ENCODE data around the gene USP24.
"Not testable (repeated sequence)": the region's sequence is repeated elsewhere in the genome, so short reads cannot be mapped to it uniquely, and the experiment has no call there.

USP24 gene

DNA sequence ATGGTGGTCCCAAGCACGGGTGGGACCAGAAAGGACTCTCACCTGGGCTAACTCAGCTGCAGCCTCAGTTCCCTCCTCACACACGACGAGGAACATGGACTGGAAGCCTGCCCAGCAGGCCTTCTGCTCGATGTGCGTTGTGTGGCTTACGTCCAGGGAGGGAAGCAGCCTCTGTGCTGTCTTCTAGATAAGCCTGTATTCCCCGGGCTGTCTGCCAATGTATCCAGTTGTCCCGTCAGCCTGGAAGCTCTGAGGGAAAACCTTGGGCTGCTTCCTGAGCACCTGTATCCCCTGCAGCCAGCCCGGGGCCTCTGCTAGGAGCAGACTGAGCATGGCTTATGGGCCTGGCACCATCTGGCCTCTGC, 165.3 kb downstream of the USP24 start:
- DNase-seq, result no peak

DNA sequence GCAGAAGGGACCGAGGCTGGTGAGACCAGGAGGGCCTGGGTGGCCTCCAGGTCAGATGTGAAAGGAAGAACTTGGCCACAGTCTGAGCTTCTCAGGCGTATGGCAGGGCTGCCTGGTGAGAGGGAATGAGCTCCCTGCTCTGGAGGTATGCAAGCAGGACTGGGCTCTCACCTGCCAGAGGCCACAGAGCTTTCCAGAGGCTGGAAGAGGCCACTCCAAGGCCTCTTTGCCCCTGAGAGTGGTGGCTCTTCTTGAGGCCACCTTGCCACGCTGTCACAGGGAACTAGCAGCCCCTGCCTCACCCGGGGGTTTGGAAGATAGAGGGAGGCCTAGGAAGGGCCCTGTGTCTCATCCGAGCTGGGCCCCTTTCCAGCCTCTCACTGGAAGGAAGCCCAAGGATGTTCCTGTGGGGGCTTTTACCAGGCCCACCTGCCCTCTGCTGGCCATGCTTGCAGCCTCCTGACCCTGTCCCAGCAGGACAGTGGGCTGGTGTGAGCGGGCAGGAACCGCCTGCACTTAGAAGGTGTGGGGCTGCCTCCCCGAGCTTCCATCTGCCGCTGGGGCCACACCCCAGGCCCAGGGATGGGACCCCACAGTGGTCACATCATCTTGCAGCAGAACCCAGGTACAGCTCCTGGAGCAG, 165.8 kb downstream of the USP24 start:
- DNase-seq, result no peak

DNA sequence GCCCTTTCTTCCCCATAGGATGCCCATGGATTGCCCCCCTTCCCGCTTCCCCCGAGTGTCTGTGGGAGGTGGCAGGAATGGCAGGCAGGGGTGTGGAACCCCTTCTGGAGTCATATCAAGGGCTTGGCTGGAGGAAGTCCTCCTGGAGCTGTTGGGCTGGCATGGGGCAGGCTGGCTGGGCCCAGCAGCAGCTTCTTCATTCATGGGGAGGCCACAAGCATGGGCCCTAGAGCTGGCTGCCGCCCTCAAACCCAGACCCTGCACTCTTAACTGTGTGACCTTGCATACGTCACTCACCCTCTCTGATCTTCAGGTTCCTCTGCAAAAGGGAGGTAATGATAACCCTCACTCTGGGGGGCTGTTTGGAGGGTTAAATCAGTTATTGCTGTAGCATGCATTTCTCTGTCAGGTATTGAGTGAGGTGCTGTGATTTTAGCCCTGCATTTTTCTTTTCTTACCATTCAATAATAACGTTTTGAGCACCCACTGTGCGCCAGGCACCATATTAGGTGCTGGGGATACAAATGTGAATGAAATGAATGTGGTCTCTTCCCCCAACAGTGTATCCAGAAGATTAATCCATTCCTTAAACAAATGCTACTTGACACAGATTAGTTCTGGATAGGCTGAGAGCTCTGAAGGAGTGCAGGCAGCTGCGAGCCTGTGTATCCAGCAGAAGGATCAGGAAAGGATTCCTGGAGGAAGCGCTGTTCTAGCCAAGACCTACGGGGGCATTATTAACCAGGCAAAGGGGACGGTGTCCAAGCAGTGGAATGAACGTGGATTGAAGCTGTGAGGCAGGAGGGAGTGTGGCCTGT, 166.5 kb downstream of the USP24 start:
- no peak for DNase-seq

DNA sequence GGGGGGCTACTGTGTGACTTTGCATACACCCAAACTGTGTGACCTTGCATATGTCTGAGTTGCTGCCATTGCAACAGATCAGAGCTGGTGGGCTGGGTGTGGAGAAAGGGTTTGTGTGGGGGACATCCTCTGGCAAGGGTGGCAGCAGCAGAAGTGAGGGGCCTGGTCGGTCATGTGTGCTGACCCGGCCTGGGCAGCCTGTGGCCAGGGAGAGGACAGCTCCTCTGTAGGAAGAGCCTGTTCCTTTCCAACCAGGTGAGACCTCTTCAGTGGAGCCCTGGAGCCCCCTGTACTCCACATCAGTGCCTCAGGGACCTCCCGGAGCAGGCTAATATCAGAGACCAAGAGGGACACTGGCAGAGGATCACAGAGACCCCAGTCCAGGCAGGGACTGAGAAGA, 167.6 kb downstream of the USP24 start:
- DNase-seq, result no peak

DNA sequence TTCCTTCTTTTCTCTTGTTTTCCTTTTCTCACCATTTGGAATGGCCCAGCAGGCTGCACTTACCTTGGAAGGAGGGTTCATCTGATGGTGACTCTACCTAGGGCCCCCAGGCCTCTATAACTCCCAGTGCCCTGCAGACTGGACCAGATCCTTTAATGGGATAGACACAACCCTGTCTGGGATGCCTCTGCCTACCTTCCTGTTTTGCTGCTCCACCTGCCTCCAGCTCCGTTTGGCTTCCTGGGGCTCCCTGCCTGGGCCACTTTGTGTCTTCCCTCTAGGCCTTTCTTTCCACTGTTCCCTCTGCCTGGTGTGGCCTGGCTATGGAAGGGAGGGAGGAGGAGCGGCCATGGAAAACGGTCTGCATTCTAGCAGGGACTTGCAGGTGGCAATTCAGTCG, 168.3 kb downstream of the USP24 start:
- DNase-seq, result no peak

DNA sequence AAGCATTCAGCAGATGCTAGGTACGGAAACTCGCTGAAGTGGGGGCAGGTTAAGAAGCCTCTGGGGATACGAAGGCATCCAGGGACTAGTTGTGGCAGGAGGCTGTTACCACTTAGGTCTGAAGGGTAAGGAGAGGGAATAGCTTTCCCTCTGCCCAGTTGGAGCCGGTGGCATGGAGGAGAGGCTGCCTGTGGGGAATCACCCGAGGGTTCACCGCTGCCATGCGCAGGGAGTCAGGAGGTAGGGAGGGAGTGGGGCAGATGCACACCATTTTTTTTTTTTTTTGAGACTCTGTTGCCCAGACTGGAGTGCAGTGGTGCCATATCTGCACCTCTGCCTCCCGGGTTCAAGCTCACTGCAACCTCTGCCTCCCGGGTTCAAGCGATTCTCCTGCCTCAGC, 169.7 kb downstream of the USP24 start:
- DNase-seq, result no peak

DNA sequence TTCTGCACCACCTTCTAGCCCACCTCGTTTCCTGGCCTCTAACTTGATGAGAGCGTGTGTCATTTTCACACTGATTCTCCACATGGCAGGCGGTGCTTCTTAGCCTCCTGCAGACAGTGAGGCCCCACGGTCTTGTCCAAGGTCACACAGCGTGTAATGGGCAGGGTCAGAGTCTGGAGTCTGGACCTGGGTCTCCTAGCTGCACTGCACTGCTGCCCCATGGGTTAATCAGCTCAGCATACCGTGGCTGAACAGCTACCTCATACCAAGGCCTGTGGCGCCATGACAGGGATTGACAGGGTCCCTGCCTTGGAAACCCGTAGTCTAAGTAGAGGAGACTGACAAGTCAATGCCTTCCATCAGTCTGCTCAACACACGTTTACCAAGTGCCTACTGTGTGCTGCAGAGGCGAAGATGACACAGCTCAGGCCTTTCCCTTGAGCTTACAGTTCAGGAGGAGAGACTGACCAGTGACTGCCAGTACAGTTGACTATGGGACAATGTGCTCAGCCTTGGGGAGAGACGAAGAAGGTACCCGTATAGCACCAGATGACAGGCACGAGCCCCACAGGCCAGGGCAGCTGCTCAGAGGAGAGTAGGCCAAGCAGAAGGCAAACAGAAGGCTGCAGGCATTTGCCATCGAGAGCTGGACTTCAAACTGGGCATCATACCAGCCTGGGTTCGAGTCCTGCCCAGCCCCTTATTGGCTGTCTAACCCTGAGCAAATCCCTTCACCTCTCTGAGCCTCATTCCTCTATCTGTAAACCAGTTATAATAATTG, 170.4 kb downstream of the USP24 start:
- DNase-seq, result no peak

DNA sequence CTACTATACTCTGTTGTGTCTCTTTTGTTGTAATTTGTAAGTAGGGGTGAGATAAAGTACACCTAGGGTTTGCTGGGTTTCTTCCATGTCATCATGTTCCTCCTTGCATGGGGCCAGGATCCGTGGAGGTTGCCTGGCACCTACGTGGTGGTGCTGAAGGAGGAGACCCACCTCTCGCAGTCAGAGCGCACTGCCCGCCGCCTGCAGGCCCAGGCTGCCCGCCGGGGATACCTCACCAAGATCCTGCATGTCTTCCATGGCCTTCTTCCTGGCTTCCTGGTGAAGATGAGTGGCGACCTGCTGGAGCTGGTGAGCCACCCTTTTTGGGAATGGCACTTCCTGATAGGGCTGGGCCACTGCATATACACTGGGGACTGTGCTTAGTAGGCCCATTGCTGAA, 171.4 kb downstream of the USP24 start:
- no peak for DNase-seq

DNA sequence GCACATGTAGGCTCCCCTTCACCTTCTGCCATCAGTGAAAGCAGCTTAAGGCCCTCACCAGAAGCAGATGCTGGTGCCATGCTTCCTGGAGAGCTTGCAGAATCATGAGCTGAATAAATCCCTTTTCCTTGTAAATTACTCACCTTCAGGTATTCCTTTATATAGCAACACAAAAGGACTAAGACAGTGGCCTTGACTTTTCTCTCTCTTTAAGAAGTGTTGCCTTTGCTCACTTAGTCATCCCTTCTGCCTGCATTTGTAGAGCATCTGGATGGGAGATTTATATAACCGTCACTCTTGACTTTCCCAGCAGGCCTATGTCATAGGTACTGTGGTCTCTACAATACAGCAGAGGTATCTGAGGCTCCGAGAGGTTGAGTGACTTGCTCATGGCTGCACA, 172.2 kb downstream of the USP24 start:
- no peak for DNase-seq

DNA sequence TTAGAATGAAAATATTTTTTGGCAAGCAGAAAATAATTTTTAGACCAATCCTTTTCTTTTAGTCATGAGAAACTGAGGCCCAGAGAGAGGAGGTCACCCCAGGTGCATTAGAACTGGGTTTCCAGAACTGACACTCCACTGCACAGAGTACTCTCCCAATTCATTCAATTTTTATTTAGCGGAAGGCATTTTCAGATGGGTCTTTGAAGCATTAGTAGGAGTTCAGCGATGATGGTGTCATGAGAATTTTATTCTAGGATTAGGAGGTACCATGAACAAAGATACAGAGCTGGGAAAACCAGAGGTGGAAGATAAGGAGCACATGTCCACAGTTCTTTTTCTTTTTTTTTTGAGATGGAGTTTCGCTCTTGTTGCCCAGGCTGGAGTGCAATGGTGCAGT, 173.6 kb downstream of the USP24 start:
- no peak for DNase-seq

DNA sequence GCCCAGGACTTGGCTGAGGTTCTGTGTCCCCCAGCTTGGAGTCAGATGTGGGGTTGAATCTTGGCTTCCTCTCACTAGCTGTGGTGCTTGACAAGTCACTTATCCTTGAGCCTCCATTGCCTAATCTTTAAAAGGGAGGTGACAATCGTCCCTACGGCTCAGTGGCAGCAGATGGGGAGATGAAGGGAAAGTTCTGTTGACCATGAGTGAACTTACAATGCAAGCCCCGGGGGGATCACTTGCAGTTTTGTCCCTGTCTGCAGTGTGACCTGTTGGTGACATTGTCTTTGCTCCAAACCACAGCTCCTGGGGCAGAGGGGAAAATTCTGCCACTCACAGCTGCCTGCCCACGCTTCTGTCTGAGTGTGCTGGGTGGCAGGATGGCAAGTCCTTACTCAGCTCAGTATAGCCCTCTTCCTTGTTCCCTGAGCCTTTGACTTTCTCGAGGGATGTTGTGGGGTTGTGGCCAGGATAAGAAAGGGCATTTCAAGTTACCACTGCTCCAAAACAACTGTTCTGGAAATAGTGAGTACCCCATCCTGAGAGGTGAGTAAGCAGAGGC, 174.2 kb downstream of the USP24 start:
- no peak for DNase-seq

DNA sequence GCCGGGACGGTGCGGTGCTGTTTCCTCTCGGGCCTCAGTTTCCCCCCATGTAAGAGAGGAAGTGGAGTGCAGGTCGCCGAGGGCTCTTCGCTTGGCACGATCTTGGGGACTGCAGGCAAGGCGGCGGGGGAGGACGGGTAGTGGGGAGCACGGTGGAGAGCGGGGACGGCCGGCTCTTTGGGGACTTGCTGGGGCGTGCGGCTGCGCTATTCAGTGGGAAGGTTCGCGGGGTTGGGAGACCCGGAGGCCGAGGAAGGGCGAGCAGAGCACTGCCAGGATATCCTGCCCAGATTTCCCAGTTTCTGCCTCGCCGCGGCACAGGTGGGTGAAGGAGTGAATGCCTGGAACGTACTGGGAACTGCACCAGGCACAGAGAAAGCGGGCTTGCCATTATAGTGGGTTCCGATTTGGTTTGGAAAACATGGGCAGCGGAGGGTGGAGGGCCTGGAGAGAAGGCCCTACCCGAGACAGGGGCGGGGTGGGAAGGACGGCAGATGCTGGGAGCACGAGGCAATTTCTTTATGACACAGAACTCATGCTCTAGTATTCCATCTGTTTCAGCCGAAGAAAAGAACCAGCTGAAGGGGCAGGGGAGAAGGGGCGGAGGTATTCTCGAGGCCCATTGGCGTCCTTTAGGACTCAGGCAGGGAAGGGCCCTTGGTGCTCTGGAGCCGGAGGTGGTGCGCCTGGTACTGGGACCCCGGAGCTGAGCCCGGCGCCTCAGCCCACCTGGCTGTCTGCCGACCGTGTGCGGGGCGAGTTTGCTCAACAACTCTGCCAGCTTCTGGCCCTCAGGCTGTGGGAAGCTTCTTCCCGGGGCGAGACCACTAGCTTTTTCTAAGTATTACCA, 174.9 kb downstream of the USP24 start:
- DNase-seq, result no peak

DNA sequence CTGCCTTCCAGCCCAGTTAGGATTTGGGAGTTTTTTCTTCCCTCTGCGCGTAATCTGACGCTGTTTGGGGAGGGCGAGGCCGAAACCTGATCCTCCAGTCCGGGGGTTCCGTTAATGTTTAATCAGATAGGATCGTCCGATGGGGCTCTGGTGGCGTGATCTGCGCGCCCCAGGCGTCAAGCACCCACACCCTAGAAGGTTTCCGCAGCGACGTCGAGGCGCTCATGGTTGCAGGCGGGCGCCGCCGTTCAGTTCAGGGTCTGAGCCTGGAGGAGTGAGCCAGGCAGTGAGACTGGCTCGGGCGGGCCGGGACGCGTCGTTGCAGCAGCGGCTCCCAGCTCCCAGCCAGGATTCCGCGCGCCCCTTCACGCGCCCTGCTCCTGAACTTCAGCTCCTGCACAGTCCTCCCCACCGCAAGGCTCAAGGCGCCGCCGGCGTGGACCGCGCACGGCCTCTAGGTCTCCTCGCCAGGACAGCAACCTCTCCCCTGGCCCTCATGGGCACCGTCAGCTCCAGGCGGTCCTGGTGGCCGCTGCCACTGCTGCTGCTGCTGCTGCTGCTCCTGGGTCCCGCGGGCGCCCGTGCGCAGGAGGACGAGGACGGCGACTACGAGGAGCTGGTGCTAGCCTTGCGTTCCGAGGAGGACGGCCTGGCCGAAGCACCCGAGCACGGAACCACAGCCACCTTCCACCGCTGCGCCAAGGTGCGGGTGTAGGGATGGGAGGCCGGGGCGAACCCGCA, 175.7 kb downstream of the USP24 start, which contains the start of gene PCSK9:
TSS of gene PCSK9 (plus strand) at position 207 of the 741 bp plus-strand sequence. CDS start at position 497, 290 bp downstream.
- no peak for DNase-seq

DNA sequence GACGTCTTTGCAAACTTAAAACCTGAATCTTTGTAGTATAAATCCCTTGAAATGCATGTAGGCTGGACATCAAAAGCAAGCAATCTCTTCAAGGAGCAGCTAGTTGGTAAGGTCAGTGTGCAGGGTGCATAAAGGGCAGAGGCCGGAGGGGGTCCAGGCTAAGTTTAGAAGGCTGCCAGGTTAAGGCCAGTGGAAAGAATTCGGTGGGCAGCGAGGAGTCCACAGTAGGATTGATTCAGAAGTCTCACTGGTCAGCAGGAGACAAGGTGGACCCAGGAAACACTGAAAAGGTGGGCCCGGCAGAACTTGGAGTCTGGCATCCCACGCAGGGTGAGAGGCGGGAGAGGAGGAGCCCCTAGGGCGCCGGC, 176.2 kb downstream of the USP24 start:
- no peak for DNase-seq

DNA sequence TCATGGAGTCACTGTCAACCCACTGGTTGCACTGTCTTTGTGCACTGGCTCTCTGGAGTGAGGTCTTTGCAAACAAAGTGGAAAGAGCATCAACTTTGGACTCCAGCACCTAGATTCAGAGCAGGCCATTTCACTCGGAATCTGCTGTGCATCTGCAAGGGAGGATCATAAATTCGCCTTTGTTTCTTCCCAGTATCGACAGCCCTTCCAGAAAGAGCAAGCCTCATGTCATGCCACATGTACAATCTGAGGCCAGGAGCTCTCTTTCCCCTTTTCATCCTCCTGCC, 176.7 kb downstream of the USP24 start:
- DNase-seq, result no peak

DNA sequence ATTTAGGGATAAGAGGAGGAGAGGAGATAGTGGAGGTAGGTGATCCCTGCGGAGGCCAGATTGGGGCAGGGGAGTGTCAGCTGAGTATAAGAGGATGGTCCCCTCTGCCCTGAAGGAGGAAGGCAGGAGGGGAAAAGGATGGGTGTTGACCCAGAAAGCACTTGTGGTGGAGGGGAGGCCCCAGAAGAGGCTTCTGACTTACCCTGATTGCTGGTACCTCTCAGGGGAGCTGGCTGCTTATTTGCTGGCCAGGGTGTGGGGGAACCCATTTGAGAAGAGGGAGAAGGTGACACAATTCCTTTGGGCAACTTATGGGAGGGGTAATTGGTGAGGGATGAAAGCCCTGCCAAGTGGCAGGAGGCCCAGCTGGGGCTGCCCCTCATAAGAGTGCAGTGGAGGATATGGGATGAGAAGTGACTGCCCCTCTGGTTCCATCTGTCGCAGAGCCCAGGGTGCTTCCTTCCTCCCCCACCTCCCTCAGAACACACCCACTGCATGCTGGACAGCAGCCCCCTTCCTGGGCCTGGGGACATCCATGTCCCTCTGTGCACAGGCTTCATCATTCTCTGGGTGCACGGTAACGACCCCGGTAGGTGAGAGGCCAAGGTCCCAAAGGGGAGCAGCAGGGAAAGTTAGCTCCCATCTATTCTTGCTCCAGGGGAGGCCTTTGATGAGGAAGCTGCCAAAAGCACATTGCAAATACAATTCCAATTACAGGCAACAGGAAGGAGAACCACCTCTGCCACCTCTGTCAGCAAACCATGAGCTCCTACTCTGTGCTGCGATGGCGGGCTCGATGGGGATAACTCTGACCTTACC, 177.2 kb downstream of the USP24 start:
- no peak for DNase-seq

DNA sequence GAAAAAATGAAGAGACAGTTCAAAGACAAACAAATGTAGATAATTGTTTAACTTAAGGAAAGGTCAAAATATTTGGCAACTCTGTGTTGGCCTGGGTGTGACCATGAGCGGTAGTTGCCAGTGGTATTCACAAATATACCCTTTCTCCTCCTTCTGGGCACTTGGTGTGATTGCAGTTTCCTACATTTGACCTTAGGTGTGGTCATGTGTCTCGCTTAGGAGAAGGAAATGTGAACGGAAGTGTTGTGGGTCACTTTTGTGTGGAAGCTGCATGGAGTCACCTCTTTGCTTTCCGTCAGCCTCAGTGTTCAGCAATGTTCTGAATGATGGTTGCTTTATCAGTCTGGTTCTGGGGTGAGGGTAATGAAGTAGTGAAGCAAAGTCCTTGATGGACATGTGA, 179.3 kb downstream of the USP24 start:
- no peak for DNase-seq

DNA sequence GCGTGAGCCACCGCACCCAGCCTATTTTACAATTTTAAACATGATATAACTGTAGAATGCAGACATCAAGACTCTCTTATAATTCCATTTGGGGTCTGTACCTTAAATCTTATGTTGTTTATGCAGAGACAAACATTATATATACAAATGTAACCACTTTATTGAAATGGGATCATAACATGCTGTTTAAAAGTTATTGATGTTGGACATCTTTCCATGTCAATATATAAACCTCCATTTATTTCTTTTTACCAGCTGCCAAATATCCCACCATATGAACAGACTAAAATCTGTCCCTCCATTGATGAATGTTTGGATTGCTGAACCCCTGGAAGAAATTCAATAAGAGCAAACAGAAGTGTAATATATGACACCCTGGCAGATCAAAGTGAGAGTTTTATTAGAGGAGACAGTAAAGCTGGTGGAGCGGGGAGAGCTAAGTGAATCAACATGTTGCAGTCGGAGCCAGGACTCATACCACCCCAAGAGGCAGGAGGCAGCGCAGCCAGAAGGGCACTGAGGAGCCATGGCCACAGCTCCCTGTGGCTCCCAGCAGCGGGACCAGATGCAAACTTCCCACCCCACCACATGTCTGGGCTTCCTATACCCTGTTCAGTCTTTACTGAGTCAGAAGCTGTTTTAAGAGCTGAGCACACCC, 180.6 kb downstream of the USP24 start:
- no peak for DNase-seq

DNA sequence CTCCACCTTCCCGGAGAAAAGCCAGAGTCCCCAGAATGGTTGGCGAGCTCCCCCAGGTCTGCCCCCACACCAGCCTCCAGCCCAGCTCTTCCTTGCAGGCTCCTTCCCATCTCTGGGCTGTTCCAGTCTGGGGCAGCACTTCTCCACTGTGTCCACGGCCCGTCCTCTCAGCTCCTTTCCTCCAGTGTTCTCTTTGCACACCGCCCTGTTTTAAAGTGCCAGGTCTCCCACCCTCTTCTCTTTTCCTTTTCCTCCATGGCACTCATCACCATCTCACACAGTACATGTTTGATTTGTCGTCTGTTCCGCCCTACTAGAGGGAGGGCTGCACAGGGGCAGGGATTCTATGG, 181.9 kb downstream of the USP24 start:
- DNase-seq, result no peak

DNA sequence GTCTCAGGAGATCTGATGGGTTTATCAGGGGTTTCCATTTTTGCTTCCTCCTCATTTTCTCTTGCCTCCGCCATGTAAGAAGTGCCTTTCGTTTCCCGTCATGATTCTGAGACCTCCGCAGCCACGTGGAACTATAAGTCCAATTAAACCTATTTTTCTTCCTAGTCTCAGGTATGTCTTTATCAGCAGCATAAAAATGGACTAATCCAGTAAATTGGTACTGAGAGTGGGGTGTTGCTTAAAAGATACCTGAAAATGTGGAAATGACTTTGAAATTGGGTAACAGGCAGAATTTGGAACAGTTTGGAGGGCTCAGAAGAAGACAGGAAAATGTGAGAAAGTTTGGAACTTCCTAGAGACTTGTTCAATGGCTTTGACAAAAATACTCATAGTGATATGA, 184.1 kb downstream of the USP24 start:
- not testable (repeated sequence) for DNase-seq

DNA sequence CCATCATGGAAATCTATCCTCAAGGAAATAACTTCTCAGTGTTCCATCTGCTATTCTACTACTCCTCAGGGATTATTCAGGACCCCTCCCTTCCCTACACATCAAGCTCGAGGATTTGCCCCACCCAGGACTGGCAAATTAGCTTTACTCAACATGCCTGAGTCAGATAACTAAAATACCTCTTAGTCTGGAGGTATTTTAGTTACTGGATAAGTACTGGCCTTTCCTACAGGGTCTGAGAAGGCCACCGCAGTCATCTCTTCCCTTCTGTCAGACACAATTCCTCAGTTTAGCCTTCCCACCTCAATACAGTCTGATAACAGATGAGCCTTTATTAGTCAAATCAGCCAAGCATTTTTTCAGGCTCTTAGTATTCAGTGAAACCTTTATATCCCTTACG, 188.5 kb downstream of the USP24 start:
- not testable (repeated sequence) for DNase-seq
